GM18858 (cell line): Measurements from ENCODE around the gene ZMYM2.

Experiments
- ATAC-seq: cut with Tn5 transposase; IDR thresholded peaks from one replicate; pipeline ENCODE4 v1.9.1; 2021; ENCODE audit not compliant: unreplicated experiment

The ZMYM2 gene

DNA sequence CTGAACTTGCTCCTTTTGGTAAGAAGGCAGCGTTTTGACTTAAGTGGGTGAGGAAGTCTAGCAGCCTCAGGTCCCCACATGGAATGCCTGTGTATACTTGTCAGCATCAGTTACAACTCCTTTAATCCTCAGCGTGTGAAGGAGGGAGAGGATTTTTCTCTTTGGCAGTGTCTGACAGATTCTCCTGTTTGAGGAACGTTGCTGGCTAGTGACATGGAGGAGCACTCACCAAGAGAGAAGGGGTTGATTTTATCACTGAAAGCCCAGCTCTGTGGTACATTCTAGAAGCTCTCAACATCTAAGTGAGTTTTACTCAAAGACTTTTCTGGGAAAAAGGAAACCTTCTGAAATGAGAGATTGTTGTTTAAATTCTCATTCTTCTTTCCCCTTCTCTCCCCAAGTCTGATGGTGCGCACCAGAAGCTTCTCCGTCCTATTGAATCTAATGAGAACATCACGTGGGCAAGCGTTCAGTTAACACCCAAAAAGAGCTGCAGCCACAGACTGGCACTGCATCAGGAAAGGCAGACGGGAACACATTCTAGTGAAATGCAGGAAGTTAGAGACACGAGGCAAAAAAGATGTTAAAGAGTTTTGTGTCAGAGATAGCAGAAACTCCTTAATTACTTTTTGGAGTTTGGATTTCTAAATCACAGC, 144.1 kb downstream of the ZMYM2 start:
- no peak for ATAC-seq

GRCh38 chr13:20105161-20105689, 146.7 kb downstream of the ZMYM2 start:
- ATAC-seq = no peak

DNA sequence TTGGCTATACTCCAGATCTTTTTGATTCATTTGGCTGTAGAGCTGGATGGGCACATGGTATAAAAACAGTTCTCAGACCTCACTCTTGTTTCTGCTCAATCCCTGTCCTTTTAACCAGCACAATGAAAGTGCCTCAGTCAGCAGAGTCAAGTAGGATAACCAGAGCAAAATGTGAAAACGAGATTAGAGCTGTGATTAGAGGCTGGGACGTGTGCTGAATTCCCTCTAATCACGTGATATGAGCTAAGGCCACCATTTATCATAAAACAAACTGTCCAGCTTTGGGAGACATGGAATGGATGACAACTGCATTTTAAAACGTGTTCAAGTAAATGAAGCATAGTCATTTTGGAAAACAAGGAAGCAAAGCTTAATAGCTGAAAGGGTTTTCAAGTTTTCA, 148.2 kb downstream of the ZMYM2 start:
- ATAC-seq = no peak

DNA sequence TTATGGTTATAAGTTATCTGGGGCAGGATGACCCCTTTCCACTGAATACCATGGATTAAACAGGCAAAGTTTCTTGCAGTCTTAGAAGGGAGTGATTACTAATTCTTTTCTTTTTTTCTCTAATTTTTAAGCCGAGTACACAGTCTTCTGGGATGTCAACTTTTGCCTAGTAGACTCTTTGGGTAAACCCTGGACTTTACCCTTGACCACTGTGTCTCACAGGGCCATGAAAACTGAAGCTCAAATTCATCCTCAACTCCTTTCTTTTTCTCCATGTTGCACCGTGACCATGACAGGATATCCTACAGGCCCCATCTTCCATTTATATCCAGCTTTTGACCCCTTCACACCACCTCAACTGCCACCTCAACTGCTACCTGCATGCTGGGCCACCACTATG, 150.5 kb downstream of the ZMYM2 start:
- ATAC-seq = no peak

DNA sequence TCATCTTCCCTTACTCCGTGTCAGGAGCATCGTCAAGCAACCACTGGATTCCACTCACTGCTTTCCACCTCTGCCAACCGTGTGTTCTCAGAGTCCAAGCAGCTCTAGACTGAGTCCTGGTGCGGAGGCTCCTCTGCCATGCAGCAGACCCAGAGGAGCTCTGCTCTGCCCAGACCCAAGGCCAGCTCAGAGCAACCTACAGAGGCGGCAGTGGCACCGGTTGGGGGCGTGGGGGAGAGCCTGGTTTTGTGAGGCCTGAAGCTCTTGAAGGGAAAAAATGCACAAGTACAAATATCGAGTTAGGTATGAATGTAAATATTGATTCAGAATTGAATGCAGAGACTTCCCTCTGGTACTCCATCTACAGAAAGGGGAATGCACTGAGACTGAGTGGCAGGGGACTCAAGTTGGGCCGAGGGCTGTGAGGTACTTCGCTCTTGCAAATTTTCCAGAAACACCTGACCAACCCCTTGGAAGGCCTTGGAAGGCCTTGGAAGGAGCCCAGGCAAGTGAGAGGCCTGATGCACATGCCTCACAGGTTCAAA, 155.6 kb downstream of the ZMYM2 start:
- ATAC-seq = no peak

- no peak for ATAC-seq
Observed at GRCh38 chr13:20116213-20116612, 157.7 kb downstream of the ZMYM2 start.

GRCh38 chr13:20118268-20119140, 160.0 kb downstream of the ZMYM2 start:
- ATAC-seq = no peak

DNA sequence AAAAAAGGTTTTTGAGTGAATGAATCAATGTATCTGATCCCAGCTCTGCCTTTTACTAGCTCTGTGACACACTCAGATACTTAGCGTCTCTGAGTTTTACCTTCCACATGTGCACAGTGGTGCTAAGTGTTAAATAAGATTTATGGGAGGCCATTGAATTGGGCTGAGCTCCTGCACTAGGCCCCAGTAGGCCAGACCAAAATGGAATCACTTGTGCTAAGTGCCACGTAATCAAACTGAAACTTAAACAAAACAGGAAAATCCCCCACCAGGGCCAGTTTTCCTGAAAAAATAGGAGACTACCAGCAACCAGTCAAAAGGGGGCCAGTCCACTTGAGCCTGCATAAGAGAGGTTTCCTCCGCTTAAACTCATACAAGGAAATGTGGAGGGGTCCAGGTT, 161.4 kb downstream of the ZMYM2 start:
- ATAC-seq = no peak

GRCh38 chr13:20121159-20121525, 162.6 kb downstream of the ZMYM2 start:
- no peak for ATAC-seq

DNA sequence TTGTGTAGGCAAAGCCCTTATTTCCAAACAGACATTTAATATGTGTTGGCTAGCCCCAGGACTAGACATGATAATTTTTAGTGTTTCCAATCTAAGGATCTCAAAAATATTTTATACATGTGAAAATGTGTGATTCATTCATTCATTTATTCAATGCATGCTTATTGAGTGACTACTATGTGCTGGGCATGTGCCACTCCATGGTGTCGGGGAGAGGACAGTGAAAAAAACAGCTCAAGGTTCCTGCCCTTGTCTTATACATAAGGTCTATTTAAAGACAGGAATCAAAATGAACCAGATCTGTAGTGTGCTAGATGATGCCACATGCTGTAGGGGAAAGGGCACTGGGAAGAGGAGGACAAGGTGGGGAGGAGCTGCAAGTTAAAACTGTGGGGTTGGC, 165.8 kb downstream of the ZMYM2 start:
- no peak for ATAC-seq

GRCh38 chr13:20125129-20125782, 166.7 kb downstream of the ZMYM2 start:
- ATAC-seq = no peak

DNA sequence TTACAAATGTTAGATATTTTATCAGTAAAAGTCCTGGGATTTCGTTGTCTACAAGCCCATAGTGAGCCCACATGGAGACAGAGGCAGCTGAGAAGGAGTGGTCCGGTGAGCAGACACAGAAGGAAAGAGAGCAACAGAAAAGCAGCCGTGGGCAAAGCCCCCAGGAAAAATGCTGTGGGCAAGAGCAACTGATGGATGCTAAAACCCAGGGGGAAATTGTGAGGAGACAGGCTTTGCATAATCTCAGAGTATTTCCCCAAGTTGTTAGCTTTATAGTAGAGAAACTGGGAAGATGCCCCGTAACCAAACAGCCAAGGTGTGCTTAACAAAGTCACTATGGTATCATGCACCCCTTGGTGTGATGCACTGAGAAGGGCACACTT, 167.2 kb downstream of the ZMYM2 start:
- no peak for ATAC-seq

DNA sequence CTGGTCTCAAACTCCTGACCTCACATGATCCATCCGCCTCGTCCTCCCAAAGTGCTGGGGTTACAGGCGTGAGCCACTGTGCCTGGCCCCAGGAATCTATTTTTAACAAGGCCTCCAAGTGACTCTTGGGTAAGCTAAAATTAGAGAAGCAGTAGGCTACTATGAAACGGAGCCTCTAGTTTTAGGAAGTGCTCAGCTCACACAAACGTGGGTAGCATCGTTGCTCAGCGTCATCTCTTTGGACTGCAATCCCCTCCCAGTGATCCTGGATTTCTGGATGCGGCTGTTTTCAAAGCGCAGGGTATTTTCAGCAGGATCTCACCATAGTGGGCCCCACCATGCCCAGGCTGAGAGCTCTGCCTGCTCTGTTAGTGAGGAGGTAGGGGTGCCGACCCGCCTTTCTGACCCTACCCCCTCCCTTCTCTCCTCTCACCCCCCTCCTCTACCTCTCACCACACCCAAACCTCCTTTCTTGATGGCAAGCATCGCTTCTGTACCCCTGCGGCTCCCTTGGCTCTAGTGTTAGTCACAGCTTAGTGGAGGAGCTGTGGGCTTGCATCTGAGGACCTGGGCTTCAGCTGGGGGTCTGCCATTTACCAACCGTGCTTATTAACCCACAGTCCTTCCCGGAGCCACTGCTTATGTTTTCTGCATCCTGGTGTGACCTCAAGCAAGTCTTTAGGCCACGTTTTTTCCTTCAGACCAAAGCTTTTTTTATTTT, 168.2 kb downstream of the ZMYM2 start:
- ATAC-seq = no peak

GRCh38 chr13:20127262-20127561, 168.7 kb downstream of the ZMYM2 start:
- ATAC-seq = no peak

- no peak for ATAC-seq
Observed at GRCh38 chr13:20127562-20128458, 169.3 kb downstream of the ZMYM2 start.

DNA sequence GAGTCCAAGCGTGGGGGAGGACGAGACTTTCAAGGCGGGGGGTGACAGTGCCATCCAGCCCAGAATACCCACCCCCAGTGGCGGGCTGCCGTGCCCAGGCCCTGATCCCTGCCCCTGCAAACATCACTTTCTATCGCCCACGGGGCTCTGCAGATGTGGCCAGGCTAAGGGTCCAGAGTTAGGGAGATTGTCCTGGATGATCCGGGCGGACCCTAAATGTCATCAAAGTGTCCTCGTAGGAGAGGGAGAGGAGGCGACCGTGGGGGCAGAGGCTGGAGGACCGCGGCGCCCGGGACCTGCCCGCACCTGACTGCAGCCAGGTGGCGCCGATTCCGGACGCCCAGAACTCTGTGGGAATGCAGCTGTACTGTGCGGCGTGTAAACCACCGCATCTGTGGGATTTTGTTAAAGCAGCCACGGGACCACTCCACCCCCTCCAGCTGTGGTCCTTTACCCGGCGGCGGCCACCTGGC, 170.0 kb downstream of the ZMYM2 start:
- ATAC-seq = no peak

GRCh38 chr13:20129076-20129475, 170.5 kb downstream of the ZMYM2 start:
- no peak for ATAC-seq

GRCh38 chr13:20130012-20130411, 171.5 kb downstream of the ZMYM2 start:
- ATAC-seq = no peak

DNA sequence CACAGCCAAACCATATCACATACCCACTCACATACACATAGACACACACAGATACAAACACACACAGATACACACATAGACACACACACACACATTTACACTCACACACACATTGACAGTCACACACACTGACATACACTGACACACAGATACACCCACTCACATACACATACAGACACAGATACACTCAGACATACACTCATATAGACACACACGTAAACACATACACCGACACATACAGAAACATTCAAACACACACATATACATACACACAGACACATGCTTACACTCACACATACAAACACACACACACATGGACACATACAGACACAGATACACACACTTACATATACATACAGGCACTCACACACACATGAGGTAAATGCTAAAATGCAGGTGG, 172.1 kb downstream of the ZMYM2 start:
- no peak for ATAC-seq
